HG02623 (cell line): ENCODE data around the gene PAQR9.

Source experiments
- ATAC-seq: cut with Tn5 transposase; IDR thresholded peaks from one replicate; pipeline ENCODE4 v1.9.1; 2021; ENCODE audit warnings: moderate library complexity; ENCODE audit not compliant: unreplicated experiment

PAQR9 gene

DNA sequence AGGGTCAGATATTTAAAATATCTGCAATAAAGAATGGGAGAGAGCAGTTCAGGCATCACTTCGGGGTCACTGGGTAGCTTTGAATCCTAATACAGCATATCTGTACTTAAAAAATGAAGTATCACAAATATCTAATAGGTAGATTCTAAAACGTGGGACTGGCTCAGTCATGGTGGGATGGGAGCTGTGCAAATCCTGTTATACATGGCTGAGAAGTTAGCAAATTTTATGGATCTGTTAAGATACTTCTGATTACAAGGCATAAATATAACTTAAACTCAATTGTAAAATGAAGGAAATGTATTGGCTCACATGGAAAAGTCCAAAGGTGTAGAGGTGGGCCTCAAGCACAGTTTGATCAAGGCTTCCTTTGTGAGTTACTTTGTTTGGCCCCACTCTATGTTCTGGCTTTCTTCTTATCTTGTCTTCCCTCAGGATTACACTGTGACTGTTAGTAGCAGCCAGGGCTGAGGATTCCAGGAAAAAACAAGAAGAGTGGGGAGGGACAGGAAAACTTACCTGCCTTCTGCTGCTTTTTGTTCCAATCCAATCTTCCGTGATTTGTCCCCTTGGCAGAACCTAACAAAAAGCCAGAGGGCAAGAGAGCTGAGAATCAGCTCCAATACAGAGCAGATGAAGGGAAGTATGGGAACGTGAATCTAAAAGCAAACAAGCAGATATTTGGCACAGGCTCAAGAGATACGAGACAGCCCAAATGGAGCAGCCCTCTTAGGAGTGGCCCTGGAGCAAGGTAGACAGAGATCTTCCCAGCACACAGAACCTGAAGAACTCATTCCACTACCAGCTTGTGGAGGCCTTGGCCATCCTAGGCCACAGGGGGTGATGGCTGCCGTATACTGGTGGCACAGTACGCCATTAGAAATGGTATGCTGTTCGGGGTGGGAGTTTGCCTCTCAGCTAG is 10.9 kb downstream of the PAQR9 start:
- no peak for ATAC-seq

GRCh38 chr3:142951794-142952193 is 11.7 kb downstream of the PAQR9 start:
- ATAC-seq: no peak

DNA sequence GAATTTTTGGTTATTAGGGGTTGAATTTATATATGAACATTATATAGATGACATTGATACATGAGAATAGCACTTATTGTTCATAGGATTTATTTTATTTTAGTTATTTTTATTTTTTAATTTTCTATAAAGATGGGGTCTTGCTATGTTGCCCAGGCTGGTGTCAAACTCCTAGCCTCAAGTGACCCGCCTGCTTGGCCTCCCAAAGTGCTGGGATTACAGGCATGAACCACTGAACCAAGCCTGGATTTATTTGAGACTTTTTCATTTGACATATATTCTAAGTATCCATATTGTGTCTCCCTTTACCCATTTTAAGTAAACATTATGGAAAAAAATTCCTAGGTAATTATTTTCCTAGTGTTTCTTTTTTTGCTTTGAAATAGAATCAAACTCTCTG is 12.5 kb downstream of the PAQR9 start:
- no peak for ATAC-seq

GRCh38 chr3:142947799-142948575 is 15.5 kb downstream of the PAQR9 start:
- ATAC-seq: no peak

DNA sequence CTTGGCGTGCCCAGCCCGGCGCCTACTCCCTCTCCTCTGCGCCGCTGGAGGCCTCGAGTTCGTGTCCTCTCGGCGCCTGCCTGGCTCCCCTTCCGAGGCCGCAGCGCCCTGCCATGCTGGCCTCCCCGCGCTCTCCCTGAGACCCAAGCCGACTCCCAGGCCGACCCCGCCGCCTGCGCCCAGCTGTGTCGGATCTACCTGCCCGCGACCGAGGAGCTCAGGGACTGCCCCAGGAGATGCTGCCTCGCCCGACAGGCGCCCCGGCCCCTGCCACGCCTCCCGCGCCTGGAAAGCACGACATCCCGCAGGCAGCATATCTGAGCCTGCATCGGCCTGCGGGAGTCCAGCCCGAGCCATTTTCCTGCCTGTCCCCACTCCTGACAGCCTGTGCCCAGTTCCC is 16.1 kb downstream of the PAQR9 start:
- no peak for ATAC-seq

DNA sequence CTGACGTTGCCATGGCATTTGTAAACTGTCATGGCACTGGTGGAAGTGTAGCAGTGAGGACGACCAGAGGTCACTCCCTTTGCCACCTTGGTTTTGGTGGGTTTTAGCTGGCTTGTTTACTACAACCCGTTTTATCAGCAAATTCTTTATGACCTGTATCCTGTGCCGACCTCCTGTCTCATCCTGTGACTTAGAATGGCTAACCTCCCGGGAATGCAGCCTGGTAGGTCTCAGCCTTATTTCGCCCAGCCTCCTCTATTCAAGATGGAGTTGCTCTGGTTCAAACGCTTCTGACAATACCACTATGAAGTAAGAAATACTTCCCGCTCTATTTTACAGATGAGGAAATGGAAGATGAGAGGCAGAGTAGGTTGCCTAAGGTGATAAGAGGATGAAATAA is 16.6 kb downstream of the PAQR9 start:
- ATAC-seq: no peak

DNA sequence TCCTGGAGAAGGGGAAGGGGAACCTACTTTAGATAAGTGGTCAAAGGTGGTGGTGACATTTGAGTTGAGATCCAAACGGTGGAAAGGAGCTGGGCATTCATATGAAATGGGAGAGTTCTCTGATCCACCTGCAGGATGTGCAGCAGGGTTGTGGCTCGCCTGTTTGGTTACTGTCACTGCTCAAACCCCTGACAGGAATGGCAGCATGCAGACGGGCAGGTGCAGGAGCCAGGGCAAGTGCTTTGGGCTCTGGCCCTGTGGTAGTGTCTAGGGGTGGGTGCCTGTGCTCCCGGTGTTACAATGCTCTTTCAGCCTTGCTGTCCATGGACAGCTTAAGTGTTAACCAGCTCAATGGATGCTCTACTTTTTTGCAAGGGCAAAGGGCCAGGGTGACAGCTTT is 18.5 kb downstream of the PAQR9 start:
- no peak for ATAC-seq

DNA sequence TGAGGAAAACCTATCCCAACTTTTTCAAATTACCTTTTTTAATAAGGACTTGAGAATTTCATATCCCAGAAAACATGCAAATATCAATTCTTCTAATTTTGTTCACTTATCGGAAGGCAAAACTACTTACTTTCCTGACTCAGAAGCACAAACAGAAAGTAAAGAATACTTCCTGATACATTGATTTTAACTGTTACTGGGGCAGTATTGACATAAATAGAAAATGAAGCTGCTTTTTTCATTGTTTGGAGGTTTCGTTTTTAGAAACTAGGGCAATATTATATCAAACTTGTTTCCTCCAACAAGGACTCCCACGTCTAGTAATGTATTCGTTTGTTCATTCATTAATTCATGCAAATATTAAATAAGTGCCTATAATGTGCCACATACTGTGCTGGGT is 19.1 kb downstream of the PAQR9 start:
- ATAC-seq: peak; percentile 50

- no peak for ATAC-seq
Observed at GRCh38 chr3:142943870-142944269, 19.6 kb downstream of the PAQR9 start.

- ATAC-seq: no peak
Observed at GRCh38 chr3:142943349-142943748, 20.1 kb downstream of the PAQR9 start.

- ATAC-seq: no peak
Observed at GRCh38 chr3:142941373-142942123, 21.9 kb downstream of the PAQR9 start.

GRCh38 chr3:142940472-142940871 is 23.0 kb downstream of the PAQR9 start:
- no peak for ATAC-seq

GRCh38 chr3:142940000-142940399 is 23.5 kb downstream of the PAQR9 start:
- ATAC-seq: no peak

- ATAC-seq: no peak
Observed at GRCh38 chr3:142935963-142936362, 27.5 kb downstream of the PAQR9 start.

DNA sequence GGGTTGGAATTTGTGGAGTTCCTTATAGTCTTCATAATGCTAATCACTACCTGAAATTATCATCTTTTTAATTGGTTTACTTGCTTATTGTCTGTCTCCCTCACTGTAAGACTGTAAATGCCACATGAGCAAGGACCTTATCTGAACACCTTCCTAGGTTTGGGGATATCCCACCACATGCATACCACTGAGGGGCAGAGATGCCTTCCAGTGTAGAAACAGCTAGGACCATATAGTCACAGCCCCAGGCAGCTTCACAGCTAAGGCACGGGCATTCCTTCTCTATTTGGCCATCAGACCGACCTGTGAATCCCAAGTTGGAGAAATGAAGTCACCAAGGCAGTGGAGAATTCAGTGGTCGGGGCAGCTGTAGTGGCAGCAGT is 28.6 kb downstream of the PAQR9 start:
- ATAC-seq: no peak

DNA sequence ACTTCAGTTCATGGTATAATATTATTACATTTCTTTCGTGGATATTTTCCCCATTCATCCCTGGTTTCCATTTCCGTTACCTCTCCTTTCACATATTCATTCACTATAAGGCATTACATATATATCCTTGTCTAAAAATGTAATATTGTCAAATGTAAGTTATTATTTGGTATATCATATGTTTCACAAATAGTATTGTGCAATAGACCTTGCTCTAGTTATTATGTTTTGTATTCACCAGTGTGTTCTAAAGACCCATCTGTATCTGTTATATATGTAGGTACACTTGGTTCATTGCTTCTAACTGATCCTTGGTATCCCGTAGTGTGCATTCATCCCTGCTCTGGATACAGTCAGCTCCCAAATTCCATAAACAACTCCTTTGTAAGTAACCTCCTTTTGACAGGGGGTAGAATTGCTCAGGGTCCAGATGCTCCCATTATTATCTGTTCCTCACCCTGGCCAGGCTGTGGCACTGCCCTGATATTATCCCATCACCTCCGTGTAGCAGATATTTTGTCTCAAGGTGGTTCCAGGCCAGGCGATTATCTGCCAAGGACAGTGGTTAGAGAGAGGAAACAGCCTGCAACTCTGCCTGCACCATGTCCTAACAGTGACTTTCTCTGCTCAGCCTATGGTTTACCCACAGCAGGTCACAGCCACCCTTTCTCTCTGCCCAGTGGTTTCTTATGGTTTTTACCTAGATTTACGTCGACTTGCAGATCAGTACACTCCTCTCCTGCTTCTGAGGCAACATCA is 29.2 kb downstream of the PAQR9 start:
- no peak for ATAC-seq

DNA sequence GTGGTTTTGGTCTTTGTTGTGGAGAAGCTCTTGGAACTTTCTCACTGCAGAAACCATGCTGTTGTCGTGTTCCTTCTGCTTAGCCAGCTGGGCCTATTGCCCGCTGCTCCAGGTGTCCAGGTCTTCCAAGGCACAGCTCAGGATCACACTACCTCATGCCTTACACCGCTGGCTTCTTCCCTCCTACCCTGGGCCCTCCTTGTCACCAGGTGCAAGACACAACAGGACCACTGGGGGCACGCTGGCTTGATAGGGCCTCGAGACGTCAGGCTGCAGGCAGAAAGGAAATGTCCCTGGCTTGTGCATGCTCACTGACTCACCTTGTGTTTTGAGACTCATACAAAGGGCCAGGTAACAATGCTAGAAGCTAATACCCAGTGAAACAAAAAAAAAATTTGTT is 32.3 kb downstream of the PAQR9 start:
- ATAC-seq: no peak

GRCh38 chr3:142930463-142930862 is 33.0 kb downstream of the PAQR9 start:
- ATAC-seq: no peak

DNA sequence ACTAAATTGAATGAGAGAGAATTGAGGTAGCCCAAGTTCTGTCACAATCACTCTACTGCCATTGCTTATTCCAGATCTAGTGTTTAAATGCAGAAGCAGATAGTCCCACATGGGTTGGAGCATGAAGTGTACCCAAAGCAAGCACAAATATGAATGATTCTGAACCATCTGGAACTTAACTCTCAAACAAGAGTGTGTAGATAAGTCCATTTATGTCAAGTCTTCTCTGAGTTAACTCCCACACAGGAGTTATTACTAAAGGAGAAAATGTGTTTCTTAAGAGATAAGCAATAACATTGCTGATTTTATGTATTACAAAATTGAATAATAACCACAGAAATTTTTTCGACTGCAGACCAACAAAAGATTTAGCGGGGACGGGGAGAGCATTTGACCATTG is 33.6 kb downstream of the PAQR9 start:
- no peak for ATAC-seq

DNA sequence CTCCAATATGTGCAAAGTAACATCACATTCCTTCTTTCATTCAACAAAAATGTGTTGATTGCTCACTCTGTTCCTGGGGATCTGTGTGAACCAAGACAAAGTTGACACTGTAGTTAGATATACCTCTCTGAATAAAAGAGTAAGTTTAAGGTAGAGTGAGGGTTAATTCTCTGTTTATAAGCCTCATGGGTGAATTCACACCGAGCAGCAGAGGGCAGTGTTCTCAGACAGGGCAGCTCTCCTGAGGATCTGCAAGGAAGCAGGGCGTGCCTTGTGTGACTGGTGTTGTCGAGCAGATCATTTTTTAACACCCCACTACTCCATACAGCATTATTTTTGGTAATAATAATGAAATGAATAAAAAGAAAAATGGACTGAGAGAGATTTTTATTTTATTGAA is 34.4 kb downstream of the PAQR9 start:
- ATAC-seq: no peak
